HepG2 (cell line): ENCODE measurements around the gene ETS2. TPM values are rescaled to one million over a fixed set of nuclear protein-coding genes. Genes with fewer than 3 reads are reported as not detected.

Experiments used
- ATAC-seq: fragments of 200-7000 bp; cut with Tn5 transposase; 3 replicates; pipeline ENCODE4 v1.9.1; 2020; ENCODE audit warnings: mild to moderate bottlenecking, moderate library complexity
- BruUV-seq: library from RNA; stranded (reverse); fragments of 400-500 nt; replicated peaks from 2 replicates; lab custom pipeline; 2021; lab: Mats Ljungman, UMichigan
- CTCF ChIA-PET: fragments of 300-600 bp; formaldehyde crosslinking; extraction: SDS; loops from one replicate; lab custom pipeline; 2021; ENCODE audit warnings: low total read pairs, inconsistent platforms, low intra/inter-chr PET ratio; lab: Yijun Ruan, JAX
- POLR2A ChIA-PET: fragments of 350-600 bp; sonication (Branson Sonifier 250); formaldehyde crosslinking; loops from one replicate; lab custom pipeline; 2020; ENCODE audit warnings: antibody characterized with exemption, inconsistent platforms; lab: Yijun Ruan, JAX
- DNase-seq: peaks from one replicate; pipeline ENCODE4 v3.0.0-alpha.2; 2015; ENCODE audit warnings: low spot score
- FAIRE-seq: peaks from 3 replicates; lab custom pipeline; 2011; peaks lifted over from hg19 to GRCh38; lab: Jason Lieb, UNC
- H2AFZ ChIP-seq: one replicate; pipeline ENCODE4 v1.6.1; 2011; ENCODE audit warnings: low read length, inconsistent platforms
- H3K27ac ChIP-seq: fragments of 300-600 bp; 3 replicates; pipeline ENCODE4 v1.8.0; 2011; ENCODE audit warnings: mixed run types, mild to moderate bottlenecking, mixed read lengths, low read length, inconsistent platforms; ENCODE audit not compliant: insufficient read depth; ENCODE audit errors: extremely low read length
- H3K27me3 ChIP-seq, 2 experiments: fragments of 200-600 bp in 1 of 2; 2 replicates in 1 of 2; 3 replicates in 1 of 2; pipeline versions ENCODE4 v1.6.0 to v1.8.0; 2011; ENCODE audit warnings: low read length in 2 of 2, mild to moderate bottlenecking in 2 of 2, moderate library complexity in 2 of 2, inconsistent platforms in 1 of 2; ENCODE audit not compliant: insufficient read depth in 2 of 2, control insufficient read depth in 1 of 2
- H3K36me3 ChIP-seq, 2 experiments: fragments of 200-600 bp in 1 of 2; replicated peaks in 1 of 2; 2 replicates in 1 of 2; 3 replicates in 1 of 2; pipeline versions ENCODE4 v1.5.1 to v1.8.0; 2011; ENCODE audit warnings: low read length in 2 of 2, inconsistent platforms in 1 of 2; ENCODE audit not compliant: insufficient read depth in 2 of 2, control insufficient read depth in 1 of 2
- H3K4me1 ChIP-seq: 2 replicates; pipeline ENCODE4 v1.5.1; 2012; ENCODE audit warnings: low read length, inconsistent platforms; ENCODE audit not compliant: insufficient read depth
- H3K4me2 ChIP-seq: 2 replicates; pipeline ENCODE4 v1.6.0; 2011; ENCODE audit warnings: low read depth, low read length, inconsistent platforms
- H3K4me3 ChIP-seq, 3 experiments: fragments of 200-600 bp in 1 of 3; sonication (generic), shearing (Covaris generic) in 1 of 3; replicated peaks in 1 of 3; 2 replicates each; pipeline ENCODE4 v1.5.1; 2011 to 2016; ENCODE audit warnings: low read length in 3 of 3, inconsistent platforms in 2 of 3, low read depth in 2 of 3, mild to moderate bottlenecking in 2 of 3, control low read depth in 1 of 3, mixed read lengths in 1 of 3; ENCODE audit not compliant: insufficient read depth in 1 of 3
- H3K79me2 ChIP-seq: one replicate; pipeline ENCODE4 v1.6.1; 2011; ENCODE audit warnings: low read length, inconsistent platforms; ENCODE audit not compliant: insufficient read depth
- H3K9ac ChIP-seq: 2 replicates; pipeline ENCODE4 v1.6.0; 2011; ENCODE audit warnings: mild to moderate bottlenecking, low read depth, low read length, inconsistent platforms; ENCODE audit not compliant: insufficient read depth
- H3K9me3 ChIP-seq: 2 replicates; pipeline ENCODE4 v1.5.1; 2012; ENCODE audit warnings: mild to moderate bottlenecking, low read length
- H4K20me1 ChIP-seq: 2 replicates; pipeline ENCODE4 v1.6.0; 2011; ENCODE audit warnings: inconsistent platforms, mild to moderate bottlenecking, low read length, moderate library complexity; ENCODE audit not compliant: insufficient read depth
- ARNTL ChIP-seq: sonication (generic); formaldehyde crosslinking; IDR thresholded peaks from 2 replicates; pipeline ENCODE4 v1.4.0; 2020; ENCODE audit warnings: mild to moderate bottlenecking, missing genetic modification reagents
- NFE2 ChIP-seq: sonication (generic); formaldehyde crosslinking; IDR thresholded peaks from 2 replicates; pipeline ENCODE4 v1.4.0; 2020; ENCODE audit warnings: missing genetic modification reagents
- TAF15 ChIP-seq: fragments of 200-400 bp; formaldehyde crosslinking; IDR thresholded peaks from one replicate; pipeline ENCODE4 v1.6.1; 2018; ENCODE audit warnings: mild to moderate bottlenecking, low read depth, low read length; ENCODE audit not compliant: poor library complexity, severe bottlenecking
- ZNF350 ChIP-seq: sonication (generic); formaldehyde crosslinking; IDR thresholded peaks from 2 replicates; pipeline ENCODE4 v1.4.0; 2020; ENCODE audit warnings: mild to moderate bottlenecking, low read depth, missing genetic modification reagents, borderline replicate concordance
- ZNF550 ChIP-seq: sonication (generic); formaldehyde crosslinking; IDR thresholded peaks from 2 replicates; pipeline ENCODE4 v1.4.0; 2020; ENCODE audit warnings: mild to moderate bottlenecking, missing genetic modification reagents, borderline replicate concordance
- ZSCAN30 ChIP-seq: sonication (generic); formaldehyde crosslinking; IDR thresholded peaks from 2 replicates; pipeline ENCODE4 v1.5.0; 2020; ENCODE audit warnings: mild to moderate bottlenecking, missing genetic modification reagents
- WGBS: methylation state at CpG from one replicate; pipeline ENCODE4 v1.1.6; 2017; ENCODE audit warnings: low lambda C conversion rate; 5-methylcytosine and 5-hydroxymethylcytosine counted together
- in situ Hi-C: cut with HindIII; loops from 2 replicates; pipeline ENCODE4 v1.10.0; 2017; ENCODE audit warnings: low pct_unique_long_range_greater_than_20kb; ENCODE audit not compliant: extremely low pct_ligation_motif_present
- intact Hi-C: fragments of 100-400 bp; cut with micrococcal nuclease; formaldehyde crosslinking; loops from one replicate; pipeline ENCODE4 v1.10.0; 2022; ENCODE audit not compliant: unreplicated experiment
- polyA plus RNA-seq, 8 experiments: library from polyadenylated mRNA; depleted of rRNA in 3 of 8; stranded (reverse) in 7 of 8; unstranded in 1 of 8; fragments of >200 nt; fragmentation: Illumina TruSeq in 4 of 8; extraction: Trizol in 4 of 8; gene quantifications; 2 replicates each; pipeline versions ENCODE4 v1.2.1 to v1.2.3, GENCODE V29; 2011 to 2016; ENCODE audit warnings: low read depth in 4 of 8, missing spikeins in 1 of 8, mixed read lengths in 1 of 8; ENCODE audit not compliant: insufficient read depth in 1 of 8
- total RNA-seq, 5 experiments: library from RNA; depleted of rRNA; stranded (reverse); fragments of >200 nt; fragmentation: Illumina TruSeq; extraction: Trizol; gene quantifications; 2 replicates each; pipeline ENCODE4 v1.2.3, GENCODE V29; 2016; ENCODE audit warnings: low read depth in 1 of 5
- TF ChIP-seq, protein P1 (sequence below): sonication (generic); formaldehyde crosslinking; IDR thresholded peaks from 2 replicates; pipeline ENCODE4 v1.5.0; 2020; ENCODE audit warnings: mild to moderate bottlenecking, missing genetic modification reagents, borderline replicate concordance
- TF ChIP-seq, protein P2 (sequence below): sonication (generic); formaldehyde crosslinking; IDR thresholded peaks from 2 replicates; pipeline ENCODE4 v1.4.0; 2020; ENCODE audit warnings: mild to moderate bottlenecking, missing genetic modification reagents, borderline replicate concordance
- TF ChIP-seq, protein P3 (sequence below): sonication (generic); formaldehyde crosslinking; IDR thresholded peaks from 2 replicates; pipeline ENCODE4 v1.4.0; 2020; ENCODE audit warnings: missing genetic modification reagents

Gene ETS2
- total and polyA plus RNA-seq, 2 of the 13 experiments (the other 11 are each of a cell fraction or from before 2014, with no cell fraction given): 24.6 to 64.4 TPM

DNA sequence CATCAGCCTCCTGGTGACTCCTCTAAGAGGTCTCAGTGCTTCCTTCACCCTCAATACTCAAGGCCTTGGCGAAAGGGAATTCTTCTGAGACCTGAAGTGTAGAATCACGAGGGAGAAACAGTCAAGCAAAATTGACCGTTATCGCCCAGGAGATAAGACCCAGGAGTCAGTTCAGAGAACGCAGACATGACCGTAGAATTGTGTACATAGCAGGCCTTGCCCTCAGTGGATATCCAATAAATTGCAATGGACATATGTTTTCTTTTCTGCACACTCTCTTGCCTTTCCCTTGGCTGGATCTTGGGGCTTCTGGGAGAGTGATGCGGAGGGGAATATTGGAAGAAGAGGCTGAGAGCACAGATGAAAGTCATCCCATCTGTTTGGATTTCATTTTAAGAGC, 15.7 kb upstream of the ETS2 start:
- intact Hi-C loops: no loop called here
- no peaks in the 10 kb centered on the region for H3K9me3 ChIP-seq
- ATAC-seq: no peak
- TF ChIP-seq ARNTL (CRISPR knock-in tag) (no peak), NFE2 (no peak), ZNF550 (CRISPR knock-in tag) (no peak), ZNF350 (no peak), ZSCAN30 (CRISPR knock-in tag) (no peak), TAF15 (no peak)
- TF ChIP-seq, protein P1, sequence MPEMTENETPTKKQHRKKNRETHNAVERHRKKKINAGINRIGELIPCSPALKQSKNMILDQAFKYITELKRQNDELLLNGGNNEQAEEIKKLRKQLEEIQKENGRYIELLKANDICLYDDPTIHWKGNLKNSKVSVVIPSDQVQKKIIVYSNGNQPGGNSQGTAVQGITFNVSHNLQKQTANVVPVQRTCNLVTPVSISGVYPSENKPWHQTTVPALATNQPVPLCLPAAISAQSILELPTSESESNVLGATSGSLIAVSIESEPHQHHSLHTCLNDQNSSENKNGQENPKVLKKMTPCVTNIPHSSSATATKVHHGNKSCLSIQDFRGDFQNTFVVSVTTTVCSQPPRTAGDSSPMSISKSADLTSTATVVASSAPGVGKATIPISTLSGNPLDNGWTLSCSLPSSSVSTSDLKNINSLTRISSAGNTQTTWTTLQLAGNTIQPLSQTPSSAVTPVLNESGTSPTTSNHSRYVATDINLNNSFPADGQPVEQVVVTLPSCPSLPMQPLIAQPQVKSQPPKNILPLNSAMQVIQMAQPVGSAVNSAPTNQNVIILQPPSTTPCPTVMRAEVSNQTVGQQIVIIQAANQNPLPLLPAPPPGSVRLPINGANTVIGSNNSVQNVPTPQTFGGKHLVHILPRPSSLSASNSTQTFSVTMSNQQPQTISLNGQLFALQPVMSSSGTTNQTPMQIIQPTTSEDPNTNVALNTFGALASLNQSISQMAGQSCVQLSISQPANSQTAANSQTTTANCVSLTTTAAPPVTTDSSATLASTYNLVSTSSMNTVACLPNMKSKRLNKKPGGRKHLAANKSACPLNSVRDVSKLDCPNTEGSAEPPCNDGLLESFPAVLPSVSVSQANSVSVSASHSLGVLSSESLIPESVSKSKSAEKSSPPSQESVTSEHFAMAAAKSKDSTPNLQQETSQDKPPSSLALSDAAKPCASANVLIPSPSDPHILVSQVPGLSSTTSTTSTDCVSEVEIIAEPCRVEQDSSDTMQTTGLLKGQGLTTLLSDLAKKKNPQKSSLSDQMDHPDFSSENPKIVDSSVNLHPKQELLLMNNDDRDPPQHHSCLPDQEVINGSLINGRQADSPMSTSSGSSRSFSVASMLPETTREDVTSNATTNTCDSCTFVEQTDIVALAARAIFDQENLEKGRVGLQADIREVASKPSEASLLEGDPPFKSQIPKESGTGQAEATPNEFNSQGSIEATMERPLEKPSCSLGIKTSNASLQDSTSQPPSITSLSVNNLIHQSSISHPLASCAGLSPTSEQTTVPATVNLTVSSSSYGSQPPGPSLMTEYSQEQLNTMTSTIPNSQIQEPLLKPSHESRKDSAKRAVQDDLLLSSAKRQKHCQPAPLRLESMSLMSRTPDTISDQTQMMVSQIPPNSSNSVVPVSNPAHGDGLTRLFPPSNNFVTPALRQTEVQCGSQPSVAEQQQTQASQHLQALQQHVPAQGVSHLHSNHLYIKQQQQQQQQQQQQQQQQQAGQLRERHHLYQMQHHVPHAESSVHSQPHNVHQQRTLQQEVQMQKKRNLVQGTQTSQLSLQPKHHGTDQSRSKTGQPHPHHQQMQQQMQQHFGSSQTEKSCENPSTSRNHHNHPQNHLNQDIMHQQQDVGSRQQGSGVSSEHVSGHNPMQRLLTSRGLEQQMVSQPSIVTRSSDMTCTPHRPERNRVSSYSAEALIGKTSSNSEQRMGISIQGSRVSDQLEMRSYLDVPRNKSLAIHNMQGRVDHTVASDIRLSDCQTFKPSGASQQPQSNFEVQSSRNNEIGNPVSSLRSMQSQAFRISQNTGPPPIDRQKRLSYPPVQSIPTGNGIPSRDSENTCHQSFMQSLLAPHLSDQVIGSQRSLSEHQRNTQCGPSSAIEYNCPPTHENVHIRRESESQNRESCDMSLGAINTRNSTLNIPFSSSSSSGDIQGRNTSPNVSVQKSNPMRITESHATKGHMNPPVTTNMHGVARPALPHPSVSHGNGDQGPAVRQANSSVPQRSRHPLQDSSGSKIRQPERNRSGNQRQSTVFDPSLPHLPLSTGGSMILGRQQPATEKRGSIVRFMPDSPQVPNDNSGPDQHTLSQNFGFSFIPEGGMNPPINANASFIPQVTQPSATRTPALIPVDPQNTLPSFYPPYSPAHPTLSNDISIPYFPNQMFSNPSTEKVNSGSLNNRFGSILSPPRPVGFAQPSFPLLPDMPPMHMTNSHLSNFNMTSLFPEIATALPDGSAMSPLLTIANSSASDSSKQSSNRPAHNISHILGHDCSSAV (CRISPR knock-in tag): no peak
- TF ChIP-seq, protein P2, sequence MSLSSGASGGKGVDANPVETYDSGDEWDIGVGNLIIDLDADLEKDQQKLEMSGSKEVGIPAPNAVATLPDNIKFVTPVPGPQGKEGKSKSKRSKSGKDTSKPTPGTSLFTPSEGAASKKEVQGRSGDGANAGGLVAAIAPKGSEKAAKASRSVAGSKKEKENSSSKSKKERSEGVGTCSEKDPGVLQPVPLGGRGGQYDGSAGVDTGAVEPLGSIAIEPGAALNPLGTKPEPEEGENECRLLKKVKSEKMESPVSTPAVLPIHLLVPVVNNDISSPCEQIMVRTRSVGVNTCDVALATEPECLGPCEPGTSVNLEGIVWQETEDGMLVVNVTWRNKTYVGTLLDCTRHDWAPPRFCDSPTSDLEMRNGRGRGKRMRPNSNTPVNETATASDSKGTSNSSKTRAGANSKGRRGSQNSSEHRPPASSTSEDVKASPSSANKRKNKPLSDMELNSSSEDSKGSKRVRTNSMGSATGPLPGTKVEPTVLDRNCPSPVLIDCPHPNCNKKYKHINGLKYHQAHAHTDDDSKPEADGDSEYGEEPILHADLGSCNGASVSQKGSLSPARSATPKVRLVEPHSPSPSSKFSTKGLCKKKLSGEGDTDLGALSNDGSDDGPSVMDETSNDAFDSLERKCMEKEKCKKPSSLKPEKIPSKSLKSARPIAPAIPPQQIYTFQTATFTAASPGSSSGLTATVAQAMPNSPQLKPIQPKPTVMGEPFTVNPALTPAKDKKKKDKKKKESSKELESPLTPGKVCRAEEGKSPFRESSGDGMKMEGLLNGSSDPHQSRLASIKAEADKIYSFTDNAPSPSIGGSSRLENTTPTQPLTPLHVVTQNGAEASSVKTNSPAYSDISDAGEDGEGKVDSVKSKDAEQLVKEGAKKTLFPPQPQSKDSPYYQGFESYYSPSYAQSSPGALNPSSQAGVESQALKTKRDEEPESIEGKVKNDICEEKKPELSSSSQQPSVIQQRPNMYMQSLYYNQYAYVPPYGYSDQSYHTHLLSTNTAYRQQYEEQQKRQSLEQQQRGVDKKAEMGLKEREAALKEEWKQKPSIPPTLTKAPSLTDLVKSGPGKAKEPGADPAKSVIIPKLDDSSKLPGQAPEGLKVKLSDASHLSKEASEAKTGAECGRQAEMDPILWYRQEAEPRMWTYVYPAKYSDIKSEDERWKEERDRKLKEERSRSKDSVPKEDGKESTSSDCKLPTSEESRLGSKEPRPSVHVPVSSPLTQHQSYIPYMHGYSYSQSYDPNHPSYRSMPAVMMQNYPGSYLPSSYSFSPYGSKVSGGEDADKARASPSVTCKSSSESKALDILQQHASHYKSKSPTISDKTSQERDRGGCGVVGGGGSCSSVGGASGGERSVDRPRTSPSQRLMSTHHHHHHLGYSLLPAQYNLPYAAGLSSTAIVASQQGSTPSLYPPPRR (CRISPR knock-in tag): no peak
- TF ChIP-seq, protein P3, sequence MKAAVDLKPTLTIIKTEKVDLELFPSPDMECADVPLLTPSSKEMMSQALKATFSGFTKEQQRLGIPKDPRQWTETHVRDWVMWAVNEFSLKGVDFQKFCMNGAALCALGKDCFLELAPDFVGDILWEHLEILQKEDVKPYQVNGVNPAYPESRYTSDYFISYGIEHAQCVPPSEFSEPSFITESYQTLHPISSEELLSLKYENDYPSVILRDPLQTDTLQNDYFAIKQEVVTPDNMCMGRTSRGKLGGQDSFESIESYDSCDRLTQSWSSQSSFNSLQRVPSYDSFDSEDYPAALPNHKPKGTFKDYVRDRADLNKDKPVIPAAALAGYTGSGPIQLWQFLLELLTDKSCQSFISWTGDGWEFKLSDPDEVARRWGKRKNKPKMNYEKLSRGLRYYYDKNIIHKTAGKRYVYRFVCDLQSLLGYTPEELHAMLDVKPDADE (CRISPR knock-in tag): no peak
- TF ChIP-seq, all 625 proteins: peak for 0
- FAIRE-seq: no peak
- DNase-seq: no peak
- no peak overlapping the region for H3K4me2 ChIP-seq
- no TSS peak for BruUV-seq
- no peak overlapping the region for H2AFZ ChIP-seq
- ChIA-PET CTCF (no interaction called here), POLR2A (interaction anchor here (3.5 kb wide), 1 partner anchor 19 kb away, joined by 33 read pairs; no protein-coding TSS in a partner anchor)
- no peak overlapping the region for H3K27ac ChIP-seq
- no peak overlapping the region for H3K4me3 ChIP-seq
- 88% methylated on average over 7 of the region's 7 CpGs for WGBS
- H3K36me3 ChIP-seq: no peaks in the 10 kb centered on the region
- no peak overlapping the region for H3K9ac ChIP-seq
- in situ Hi-C loops: no loop called here
- H4K20me1 ChIP-seq: no peaks in the 10 kb centered on the region
- H3K4me1 ChIP-seq: peaks cover 69% of the 10 kb centered on the region
- H3K79me2 ChIP-seq: no peaks in the 10 kb centered on the region
- no peaks in the 10 kb centered on the region for H3K27me3 ChIP-seq
